Measurements from ENCODE around the gene MORC3. TPM values are rescaled to one million over a fixed set of nuclear protein-coding genes. Genes with fewer than 3 reads are reported as not detected.
"Not testable (repeated sequence)": the region's sequence is repeated elsewhere in the genome, so short reads cannot be mapped to it uniquely, and the experiment has no call there.

The MORC3 gene
- total RNA-seq, 1 experiment from 2014 or later: 22.1 TPM

DNA sequence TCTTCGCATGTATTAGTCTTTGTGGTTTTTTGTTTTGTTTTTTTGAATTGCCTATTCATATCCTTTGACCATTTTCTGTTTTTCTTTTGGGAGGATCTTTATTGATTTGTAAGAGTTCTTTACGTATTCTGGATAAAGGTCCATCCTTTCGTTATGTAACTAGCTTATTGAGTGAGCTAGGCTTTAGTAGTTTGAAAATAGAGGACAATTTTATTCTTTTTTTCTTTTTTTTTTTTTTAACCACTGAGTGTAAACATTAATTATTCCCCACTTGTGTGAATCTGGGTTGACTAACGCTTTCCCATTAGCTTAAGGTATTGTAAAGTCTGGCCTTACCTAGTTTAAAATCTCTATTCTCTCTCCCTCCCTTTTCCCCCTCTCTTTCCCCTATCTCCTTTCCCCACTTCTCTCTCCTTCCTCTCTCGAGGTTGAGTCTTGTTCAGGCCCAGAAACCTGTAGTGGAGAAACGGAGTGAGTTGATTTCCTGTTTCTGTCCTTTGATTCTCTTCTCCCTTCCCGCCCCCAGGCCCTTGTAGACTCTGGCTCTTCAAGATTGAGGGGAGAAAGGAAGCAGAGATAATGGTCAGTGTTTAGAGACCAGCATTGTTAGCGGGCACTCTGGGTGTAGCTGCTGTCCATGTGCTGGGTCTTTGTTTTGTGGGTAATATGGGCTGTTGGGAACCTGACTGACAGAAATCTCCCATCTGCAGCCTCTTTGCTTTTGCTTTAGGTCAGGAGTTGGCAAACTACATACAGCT, 1.5 kb downstream of the MORC3 start:
- no peak for DNase-seq (ENCODE audit: extremely low read depth, low read depth)

DNA sequence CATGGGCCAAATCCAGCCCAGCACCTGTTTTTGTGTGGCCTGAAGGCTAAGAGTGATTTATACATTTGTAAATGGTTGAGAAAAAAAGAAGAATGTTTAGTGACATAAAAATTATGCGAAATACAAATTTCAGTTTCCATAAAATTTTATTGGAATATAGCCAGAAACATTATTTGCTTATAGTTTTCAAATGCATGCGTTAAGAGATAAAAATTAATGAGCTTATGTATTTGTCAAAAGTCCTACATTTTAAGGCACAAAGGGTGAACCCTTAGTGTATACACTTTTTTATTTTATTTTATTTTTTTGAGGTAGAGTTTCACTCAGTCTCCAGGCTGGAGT, 2.1 kb downstream of the MORC3 start:
- no peak for DNase-seq (ENCODE audit: extremely low read depth, low read depth)

DNA sequence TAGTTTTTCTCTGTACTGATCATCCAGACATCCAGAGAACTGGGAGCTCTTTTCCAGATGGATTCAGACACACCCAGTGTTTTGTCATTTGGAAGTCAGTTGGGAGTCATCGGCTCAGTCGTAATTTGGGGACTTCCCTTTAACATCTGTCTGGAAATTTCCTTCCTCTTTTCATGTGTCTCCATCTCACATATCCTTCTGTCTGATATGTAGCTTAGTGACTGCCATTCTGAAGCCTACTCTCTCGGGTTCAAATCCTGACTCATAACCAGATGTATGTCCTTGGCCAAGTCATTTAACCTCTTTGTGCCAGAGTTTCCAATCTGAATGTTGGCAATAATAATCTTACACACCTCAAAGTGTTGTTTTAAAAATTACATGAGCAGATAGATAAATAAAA, 3.0 kb downstream of the MORC3 start:
- DNase-seq (ENCODE audit: extremely low read depth, low read depth): no peak

DNA sequence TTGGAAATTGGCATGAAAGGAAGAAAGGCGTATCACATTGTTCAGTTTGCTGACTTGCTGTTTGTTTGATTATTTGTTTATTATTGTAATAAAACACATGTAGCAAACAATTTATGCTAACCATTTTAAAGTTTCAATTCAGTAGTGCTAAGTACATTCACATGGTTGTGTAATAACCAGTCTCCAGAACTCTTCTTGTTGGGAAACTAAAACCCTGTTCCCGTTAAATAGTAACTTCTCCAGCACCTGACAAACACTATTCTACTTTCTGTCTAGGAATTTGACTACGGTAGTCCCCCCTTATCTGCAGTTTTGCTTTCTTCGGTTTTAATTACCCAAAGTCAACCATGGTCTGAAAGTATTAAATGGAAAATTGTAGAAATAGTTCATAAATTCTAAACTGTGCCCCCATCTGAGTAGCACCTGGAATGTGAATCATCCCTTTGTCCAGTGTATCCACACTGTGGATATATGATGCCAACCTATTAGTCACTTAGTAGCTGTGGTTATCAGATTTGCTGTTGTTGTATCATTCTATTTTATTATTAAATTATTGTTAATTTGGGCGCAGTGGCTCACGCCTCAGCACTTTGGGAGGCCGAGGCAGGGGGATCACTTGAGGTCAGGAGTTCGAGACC, 5.5 kb downstream of the MORC3 start:
- no peak for DNase-seq (ENCODE audit: extremely low read depth, low read depth)

GRCh38 chr21:36330904-36331303, 10.9 kb downstream of the MORC3 start:
- DNase-seq (ENCODE audit: extremely low read depth, low read depth): peak; percentile 46

DNA sequence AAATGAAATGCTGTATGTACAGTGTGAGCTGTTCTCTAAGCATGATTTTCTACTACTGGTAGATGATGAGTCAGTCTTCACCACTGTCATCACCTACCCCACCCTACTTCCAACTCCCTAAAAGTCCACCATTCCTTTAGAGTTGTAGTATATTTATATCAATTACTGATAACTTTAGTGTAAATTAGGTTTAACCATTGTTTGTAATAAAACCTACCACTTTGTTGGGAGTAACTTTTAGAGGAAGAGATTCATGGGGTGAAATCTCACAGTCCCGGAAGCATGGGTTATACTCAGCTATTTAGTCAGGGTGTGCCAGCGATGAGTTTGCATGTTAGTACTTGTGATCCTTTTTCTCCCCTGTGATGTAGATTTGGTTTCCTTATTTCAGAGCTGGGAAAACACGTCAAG, 17.1 kb downstream of the MORC3 start:
- peak; percentile 54 for DNase-seq (ENCODE audit: extremely low read depth, low read depth)

- no peak for DNase-seq (ENCODE audit: extremely low read depth, low read depth)
These were observed 19.0 kb downstream of the MORC3 start for GRCh38 chr21:36338975-36339374.

GRCh38 chr21:36342581-36342980, 22.6 kb downstream of the MORC3 start:
- DNase-seq (ENCODE audit: extremely low read depth, low read depth): not testable (repeated sequence)

GRCh38 chr21:36344931-36345330, 24.9 kb downstream of the MORC3 start:
- no peak for DNase-seq (ENCODE audit: extremely low read depth, low read depth)

DNA sequence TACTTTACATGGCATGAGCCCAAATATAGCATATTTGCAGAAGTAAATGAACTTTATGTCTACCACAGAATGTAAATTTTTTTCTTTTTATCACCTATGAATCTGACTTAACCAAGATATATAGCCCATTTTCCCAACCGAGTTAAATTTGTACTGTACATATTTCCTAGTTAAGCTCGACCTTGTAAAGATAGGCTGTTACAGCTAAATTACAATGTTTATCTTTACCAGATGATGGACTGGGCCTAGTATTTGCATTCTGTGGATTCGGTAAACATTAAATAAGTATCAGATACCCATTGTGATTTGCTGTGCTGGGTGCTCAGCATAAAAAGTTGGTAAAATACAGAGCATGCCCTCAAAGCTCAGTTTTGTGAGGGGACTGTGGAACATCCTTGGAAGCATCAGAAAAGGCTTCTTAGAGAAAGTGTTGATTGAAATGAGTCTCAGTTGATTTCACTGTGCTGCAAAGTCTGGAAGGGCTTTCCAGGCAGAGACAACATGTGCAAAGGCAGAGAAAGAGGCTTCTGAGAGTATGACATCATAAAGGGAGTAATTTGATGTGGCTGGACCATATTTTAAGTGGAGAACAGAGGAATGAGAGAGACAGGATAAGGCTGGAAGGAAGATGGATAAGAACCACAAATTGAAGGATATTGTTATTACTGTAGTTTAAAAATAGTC, 27.4 kb downstream of the MORC3 start:
- DNase-seq (ENCODE audit: extremely low read depth, low read depth): no peak

DNA sequence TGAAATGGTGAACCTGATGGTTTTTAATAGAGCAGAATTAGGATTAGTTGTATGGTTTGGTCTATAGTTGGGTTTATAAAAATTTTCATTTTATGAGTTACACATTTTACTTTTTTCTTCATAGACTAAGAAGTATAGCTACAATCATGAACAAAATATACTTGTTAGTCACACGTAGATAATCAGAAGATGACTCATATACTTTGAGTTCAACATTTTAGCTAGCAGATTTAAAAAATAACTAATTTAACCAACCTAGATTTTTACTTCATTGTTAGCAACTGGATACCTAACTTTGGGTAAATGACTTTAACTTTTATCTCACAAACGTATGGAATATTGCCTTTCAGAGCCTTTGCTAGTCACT, 27.9 kb downstream of the MORC3 start:
- no peak for DNase-seq (ENCODE audit: extremely low read depth, low read depth)

DNA sequence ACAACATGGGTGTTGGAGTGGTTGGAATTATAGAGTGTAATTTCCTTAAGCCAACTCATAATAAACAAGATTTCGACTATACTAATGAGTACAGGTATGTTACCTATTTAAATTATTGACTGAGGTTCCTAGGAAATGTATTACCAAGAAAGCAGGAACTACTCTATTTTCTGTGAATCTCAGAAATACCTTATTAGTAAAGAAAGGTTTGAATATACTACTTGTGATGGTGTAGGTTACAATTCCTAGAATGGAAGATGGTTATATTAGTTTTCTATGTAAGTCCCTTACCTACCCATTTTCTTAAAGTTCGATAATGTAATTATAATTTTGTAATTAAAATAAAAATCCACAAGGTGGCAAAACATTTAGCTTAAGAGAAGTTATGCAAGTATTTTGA, 29.3 kb downstream of the MORC3 start:
- no peak for DNase-seq (ENCODE audit: extremely low read depth, low read depth)

GRCh38 chr21:36350282-36350910, 30.4 kb downstream of the MORC3 start:
- DNase-seq (ENCODE audit: extremely low read depth, low read depth): no peak

DNA sequence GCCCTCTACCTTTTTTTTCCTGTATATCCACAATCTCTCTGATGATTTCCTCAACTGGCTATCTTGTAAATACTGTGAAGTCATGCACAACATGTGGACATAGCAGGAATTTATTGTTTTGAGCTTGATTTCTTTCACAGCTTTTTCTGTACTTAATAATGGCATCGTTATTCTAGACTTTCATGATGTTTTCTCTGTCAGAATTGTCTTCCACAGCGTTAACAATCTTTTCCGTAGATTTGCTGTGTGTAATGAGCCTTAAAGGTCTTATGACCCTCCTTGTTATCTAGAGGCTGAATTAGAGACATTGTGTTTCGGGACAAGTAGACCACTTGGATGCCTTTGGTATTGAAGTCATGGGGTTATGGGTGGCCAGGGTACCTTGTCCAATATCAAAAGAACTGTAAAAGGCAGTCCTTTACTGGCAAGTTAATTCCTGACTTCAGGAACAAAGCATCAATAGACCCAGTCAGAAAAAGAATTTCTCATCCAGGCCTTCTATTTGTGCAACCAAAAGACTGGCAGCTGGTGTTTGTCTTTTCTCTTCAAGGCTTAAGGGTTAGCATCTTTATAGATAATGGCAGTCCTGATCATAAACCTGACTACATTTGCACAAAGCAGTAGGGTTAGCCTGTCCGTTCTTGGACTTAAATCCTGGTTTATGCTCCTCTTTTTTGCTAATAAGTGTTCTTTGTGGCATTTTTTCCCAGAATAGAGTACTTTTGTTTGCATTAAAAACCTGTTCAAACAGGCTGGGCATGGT, 35.1 kb downstream of the MORC3 start:
- no peak for DNase-seq (ENCODE audit: extremely low read depth, low read depth)

- no peak for DNase-seq (ENCODE audit: extremely low read depth, low read depth)
These were observed 35.9 kb downstream of the MORC3 start for GRCh38 chr21:36355868-36356267.

- DNase-seq (ENCODE audit: extremely low read depth, low read depth): no peak
These were observed 39.2 kb downstream of the MORC3 start for GRCh38 chr21:36359185-36359584.

DNA sequence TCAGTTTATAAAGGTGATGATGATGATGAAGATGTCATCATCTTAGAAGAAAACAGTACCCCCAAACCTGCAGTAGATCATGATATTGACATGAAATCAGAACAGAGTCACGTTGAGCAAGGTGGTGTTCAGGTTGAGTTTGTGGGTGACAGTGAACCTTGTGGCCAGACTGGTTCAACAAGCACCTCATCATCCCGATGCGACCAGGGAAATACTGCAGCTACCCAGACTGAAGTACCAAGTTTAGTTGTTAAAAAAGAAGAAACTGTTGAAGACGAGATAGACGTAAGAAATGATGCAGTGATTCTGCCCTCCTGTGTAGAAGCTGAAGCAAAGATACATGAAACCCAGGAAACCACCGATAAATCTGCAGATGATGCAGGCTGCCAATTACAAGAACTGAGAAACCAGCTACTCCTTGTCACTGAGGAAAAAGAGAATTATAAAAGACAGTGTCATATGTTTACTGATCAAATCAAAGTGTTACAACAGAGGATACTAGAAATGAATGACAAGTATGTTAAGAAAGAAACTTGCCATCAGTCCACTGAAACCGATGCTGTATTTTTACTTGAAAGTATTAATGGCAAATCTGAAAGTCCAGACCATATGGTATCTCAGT, 49.2 kb downstream of the MORC3 start:
- no peak for DNase-seq (ENCODE audit: extremely low read depth, low read depth)

- DNase-seq (ENCODE audit: extremely low read depth, low read depth): no peak
These were observed 56.0 kb downstream of the MORC3 start for GRCh38 chr21:36375994-36376393.

DNA sequence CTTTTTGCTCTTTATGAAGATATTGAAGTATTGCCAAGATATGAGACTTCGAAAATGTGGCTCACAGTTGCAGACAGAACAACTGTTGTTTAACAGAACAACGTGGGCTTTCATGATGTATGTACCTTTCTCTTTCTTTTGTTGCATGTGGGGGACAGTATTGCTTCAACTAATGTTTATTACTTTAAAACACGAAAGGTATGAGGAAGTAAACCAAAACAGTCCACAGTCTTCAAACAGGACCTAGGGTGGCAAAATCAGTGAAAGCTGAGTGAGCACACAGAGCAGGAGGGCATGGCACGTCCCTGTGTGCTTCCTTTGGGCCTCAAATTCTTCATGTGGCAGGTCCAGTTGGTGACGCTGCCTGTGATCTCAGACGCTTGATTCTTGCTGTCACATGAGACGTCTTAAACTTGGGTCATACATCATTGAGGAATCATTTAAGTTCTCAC, 57.4 kb downstream of the MORC3 start:
- DNase-seq (ENCODE audit: extremely low read depth, low read depth): no peak

GRCh38 chr21:36379251-36379650, 59.3 kb downstream of the MORC3 start:
- no peak for DNase-seq (ENCODE audit: extremely low read depth, low read depth)

Data from NCI-H460 (cell line).